Stimulated activated naive CD8-positive, alpha-beta T cell treated with anti-CD3 and anti-CD28 coated beads, Interleukin-15, Interleukin-2, amounts not matched to agents 100 ng/mL and 50 ng/mL, for 24 hours (primary cell): Measurements from ENCODE around the gene LVRN.

Source experiments
- H3K27ac Mint-ChIP-seq: one replicate; pipeline ENCODE4 v1.8.0; 2021; ENCODE audit warnings: mild to moderate bottlenecking, mixed read lengths
- H3K27me3 Mint-ChIP-seq: one replicate; pipeline ENCODE4 v1.8.0; 2021; ENCODE audit warnings: mixed read lengths
- H3K36me3 Mint-ChIP-seq: one replicate; pipeline ENCODE4 v1.8.0; 2021; ENCODE audit warnings: low read depth, mixed read lengths
- H3K4me1 Mint-ChIP-seq: one replicate; pipeline ENCODE4 v1.8.0; 2021; ENCODE audit warnings: low read depth, mixed read lengths
- H3K4me3 Mint-ChIP-seq: one replicate; pipeline ENCODE4 v1.8.0; 2021; ENCODE audit warnings: mild to moderate bottlenecking, mixed read lengths
- H3K9me3 Mint-ChIP-seq: one replicate; pipeline ENCODE4 v1.8.0; 2021; ENCODE audit warnings: mixed read lengths

The LVRN gene

DNA sequence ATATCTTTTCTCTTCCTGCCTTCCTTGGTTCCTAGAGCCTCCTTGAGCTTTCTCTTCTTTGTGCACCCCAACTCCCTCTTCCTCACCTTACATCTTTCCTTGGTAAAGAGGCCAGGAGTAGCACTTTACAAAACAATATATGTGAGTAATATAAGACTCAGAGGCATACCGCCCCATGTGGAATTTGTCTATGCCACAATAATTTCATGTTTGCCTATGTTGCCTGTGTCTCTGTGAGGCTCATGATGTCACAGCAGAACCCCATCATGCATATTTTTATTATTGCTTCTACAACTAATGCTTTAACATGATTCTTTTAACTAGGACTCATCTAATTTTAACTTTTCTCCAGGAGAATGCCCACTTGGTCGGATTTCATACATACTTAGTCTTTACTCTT, 15.0 kb upstream of the LVRN start:
- H3K27ac Mint-ChIP-seq: no peak overlapping the region
- H3K36me3 Mint-ChIP-seq: no peaks in the 10 kb centered on the region
- H3K4me1 Mint-ChIP-seq: no peaks in the 10 kb centered on the region
- peaks cover 9% of the 10 kb centered on the region for H3K27me3 Mint-ChIP-seq
- H3K4me3 Mint-ChIP-seq: no peak overlapping the region
- H3K9me3 Mint-ChIP-seq: no peaks in the 10 kb centered on the region

DNA sequence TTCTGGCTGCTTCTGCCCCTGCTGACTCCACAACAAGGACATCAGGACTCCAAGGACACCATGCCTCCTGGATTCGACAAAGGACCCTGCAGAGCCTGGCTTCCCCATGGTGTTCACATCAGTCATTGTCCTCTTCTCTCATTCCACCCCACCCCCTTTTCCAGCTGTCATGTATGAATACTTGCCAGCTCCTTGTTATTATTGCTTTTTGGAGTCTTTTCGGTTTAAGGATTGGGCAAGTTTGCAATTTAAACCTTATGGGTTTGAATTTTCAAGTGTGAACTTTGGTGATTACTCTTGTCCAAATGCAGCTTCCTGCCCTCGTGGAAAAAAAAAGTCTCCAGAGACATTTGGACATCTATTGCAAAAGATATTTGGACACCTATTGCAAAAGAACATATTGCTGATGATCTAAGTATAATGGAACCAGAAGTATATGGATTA, 14.2 kb upstream of the LVRN start:
- Mint-ChIP-seq H3K4me3 (no peak overlapping the region), H3K9me3 (no peaks in the 10 kb centered on the region), H3K27ac (no peak overlapping the region)

DNA sequence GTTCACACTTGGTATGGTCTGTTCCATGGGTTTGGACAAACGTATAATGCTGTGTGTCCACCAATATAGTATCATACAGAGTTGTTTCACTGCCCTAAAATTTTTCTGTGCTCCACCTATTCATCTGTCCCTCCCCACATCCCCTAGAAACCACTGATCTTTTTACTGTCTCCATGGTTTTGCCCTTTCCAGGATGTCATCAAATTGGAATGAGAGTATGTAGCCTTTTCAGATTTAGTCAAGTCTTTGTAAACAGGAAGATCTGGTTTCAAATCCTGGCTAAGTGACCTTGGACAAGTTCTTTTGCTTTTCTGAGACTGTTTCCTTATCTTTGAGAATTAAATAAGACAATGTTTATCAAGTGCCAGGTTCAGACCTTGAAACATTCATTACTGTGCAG, 13.2 kb upstream of the LVRN start:
- no peak overlapping the region for H3K4me3 Mint-ChIP-seq
- peaks cover 25% of the 10 kb centered on the region for H3K27me3 Mint-ChIP-seq
- H3K4me1 Mint-ChIP-seq: no peaks in the 10 kb centered on the region
- no peak overlapping the region for H3K27ac Mint-ChIP-seq
- no peaks in the 10 kb centered on the region for H3K9me3 Mint-ChIP-seq
- no peaks in the 10 kb centered on the region for H3K36me3 Mint-ChIP-seq

More for the DNA sequence above, 14.2 kb upstream of the LVRN start:
- Mint-ChIP-seq H3K4me1 (no peaks in the 10 kb centered on the region), H3K36me3 (no peaks in the 10 kb centered on the region), H3K27me3 (peaks cover 17% of the 10 kb centered on the region)

DNA sequence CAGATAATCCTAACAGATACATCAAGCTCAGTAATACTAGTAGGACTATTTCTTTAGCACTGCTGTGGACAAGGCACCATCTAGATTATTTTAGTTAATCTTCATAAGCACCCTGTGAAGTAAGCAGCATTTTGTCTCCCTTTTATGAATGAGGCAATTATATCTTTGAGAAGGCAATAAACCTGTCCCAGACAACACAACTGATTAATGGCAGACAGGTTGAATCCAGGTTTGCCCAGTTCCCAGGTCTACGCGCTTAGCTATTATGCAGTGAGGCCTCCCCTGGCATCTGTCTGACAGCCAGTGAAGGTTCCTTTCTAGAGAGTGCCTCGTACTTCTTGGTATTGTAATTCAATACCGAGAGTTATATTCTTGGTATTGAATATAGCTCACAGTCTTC, 9.7 kb upstream of the LVRN start:
- no peaks in the 10 kb centered on the region for H3K36me3 Mint-ChIP-seq
- no peak overlapping the region for H3K4me3 Mint-ChIP-seq
- no peak overlapping the region for H3K27ac Mint-ChIP-seq
- no peaks in the 10 kb centered on the region for H3K4me1 Mint-ChIP-seq
- peaks cover 29% of the 10 kb centered on the region for H3K27me3 Mint-ChIP-seq
- no peaks in the 10 kb centered on the region for H3K9me3 Mint-ChIP-seq

DNA sequence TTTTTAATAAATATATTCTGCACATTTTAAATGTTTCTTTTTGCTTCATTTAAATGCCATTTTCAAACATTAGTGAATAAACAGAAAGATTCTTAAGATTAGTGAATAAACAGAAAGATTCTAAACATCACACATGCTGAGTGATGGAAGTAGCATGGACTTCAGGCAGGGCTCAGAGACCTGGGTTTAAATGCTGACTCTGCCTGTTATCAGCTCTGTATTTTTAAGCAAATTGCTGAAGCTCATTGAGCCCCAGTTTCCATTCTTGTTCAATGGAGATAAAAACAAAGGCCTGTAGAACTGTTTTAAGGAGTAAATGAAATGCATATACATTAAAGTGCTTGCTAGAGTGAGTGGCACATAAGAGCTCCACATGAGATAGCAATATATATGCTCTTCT, 8.1 kb upstream of the LVRN start:
- H3K27ac Mint-ChIP-seq: no peak overlapping the region
- H3K4me3 Mint-ChIP-seq: no peak overlapping the region
- no peaks in the 10 kb centered on the region for H3K9me3 Mint-ChIP-seq
- H3K4me1 Mint-ChIP-seq: no peaks in the 10 kb centered on the region
- H3K36me3 Mint-ChIP-seq: no peaks in the 10 kb centered on the region
- peaks cover 41% of the 10 kb centered on the region for H3K27me3 Mint-ChIP-seq

DNA sequence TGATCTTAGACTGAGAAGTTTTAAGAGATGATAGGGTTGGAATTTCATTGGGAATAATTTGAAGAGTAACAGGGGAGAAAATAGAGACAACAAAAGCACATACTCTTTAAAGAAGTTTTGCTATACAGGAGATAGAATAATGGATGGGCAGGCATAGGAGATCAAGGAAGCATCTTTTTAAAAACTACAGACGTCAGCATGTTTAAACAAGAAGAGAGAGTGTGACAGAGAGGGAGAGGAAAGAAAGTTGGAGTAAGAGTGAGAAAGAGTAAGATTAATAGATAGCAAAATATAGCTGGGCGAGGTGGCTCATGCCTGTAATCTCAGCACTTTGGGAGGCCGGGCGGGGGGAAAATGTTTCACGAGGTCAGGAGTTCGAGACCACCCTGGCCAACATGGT, 5.3 kb upstream of the LVRN start:
- Mint-ChIP-seq H3K4me1 (peaks cover 7% of the 10 kb centered on the region), H3K27ac (no peak overlapping the region), H3K36me3 (no peaks in the 10 kb centered on the region), H3K27me3 (peaks cover 59% of the 10 kb centered on the region), H3K4me3 (no peak overlapping the region), H3K9me3 (no peaks in the 10 kb centered on the region)

DNA sequence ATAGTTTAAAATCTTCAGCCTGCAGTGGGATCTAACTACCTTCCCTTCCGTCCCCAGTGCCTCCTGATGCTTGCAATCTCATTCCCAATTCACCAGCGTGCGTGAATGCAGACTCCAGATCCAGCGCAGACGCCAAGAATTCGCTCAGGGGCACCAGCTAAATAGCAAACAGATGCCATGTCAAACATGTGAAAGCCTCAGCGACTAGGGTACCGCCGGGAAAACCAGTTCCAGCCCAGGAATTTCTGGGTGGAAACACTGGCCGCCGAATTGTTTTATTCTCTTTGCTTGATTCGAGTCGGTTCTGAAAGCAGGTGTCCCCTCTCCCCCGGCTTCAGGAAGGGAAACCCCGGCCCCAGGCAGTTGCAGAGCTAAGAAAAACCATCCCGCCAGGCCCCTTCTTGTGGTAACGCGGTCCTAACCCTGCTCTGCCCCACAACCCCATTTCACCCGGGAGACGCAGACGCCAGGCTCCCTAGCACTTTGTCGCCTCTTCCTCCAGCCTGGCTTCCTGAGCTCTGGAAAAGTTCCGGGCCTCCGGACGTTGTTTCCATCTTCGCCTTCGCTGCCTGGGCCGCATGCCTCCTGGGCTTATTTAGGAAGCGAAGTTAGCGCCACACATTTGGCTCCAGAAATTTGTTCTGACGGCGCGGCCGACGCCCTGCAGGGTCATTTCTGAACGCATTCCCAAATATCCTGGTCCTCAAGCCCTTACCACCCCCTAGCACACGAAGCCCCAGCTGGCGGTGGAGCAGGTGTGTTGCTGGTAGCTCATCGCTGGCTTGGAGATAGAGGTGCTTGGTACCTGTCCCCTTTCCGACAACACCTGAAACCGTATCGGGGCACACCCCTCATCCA, 665 bp upstream of the LVRN start:
- Mint-ChIP-seq H3K9me3 (no peaks in the 10 kb centered on the region), H3K36me3 (no peaks in the 10 kb centered on the region), H3K4me1 (peaks cover 9% of the 10 kb centered on the region), H3K27ac (no peak overlapping the region), H3K27me3 (peaks cover 74% of the 10 kb centered on the region), H3K4me3 (no peak overlapping the region)

DNA sequence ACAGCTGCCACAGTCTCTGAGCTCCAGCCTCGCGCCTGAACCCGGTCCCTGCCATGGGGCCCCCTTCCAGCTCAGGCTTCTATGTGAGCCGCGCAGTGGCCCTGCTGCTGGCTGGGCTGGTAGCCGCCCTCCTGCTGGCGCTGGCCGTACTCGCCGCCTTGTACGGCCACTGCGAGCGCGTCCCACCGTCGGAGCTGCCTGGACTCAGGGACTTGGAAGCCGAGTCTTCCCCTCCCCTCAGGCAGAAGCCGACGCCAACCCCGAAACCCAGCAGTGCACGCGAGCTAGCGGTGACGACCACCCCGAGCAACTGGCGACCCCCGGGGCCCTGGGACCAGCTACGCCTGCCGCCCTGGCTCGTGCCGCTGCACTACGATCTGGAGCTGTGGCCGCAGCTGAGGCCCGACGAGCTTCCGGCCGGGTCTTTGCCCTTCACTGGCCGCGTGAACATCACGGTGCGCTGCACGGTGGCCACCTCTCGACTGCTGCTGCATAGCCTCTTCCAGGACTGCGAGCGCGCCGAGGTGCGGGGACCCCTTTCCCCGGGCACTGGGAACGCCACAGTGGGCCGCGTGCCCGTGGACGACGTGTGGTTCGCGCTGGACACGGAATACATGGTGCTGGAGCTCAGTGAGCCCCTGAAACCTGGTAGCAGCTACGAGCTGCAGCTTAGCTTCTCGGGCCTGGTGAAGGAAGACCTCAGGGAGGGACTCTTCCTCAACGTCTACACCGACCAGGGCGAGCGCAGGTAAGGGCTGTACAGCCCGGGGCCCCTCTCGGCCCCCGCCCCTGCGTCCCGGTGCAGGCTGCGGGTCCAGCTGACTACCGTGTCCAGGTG, 509 bp downstream of the LVRN start:
- H3K27ac Mint-ChIP-seq: no peak overlapping the region
- peaks cover 9% of the 10 kb centered on the region for H3K4me1 Mint-ChIP-seq
- H3K9me3 Mint-ChIP-seq: no peaks in the 10 kb centered on the region
- H3K36me3 Mint-ChIP-seq: no peaks in the 10 kb centered on the region
- no peak overlapping the region for H3K4me3 Mint-ChIP-seq
- peaks cover 82% of the 10 kb centered on the region for H3K27me3 Mint-ChIP-seq

DNA sequence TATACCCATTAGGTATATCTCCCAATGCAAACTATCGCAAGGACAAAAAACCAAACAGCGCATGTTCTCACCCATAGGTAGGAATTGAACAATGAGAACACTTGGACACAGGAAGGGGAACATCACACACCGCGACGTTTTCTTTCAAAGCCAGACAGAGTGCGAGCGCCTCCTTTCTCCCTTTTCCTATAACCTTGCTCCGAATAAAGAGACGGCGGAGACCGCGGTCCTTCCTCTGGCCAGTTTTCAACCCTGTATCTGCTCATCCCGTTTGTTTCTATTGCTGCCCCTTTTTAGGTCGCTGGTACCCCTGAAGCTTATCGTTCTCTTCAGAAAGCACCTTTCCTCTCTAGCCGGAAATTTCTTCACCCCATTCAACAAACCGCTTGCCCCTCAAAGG, 1.3 kb downstream of the LVRN start:
- H3K27ac Mint-ChIP-seq: no peak overlapping the region
- H3K4me1 Mint-ChIP-seq: peaks cover 9% of the 10 kb centered on the region
- H3K36me3 Mint-ChIP-seq: no peaks in the 10 kb centered on the region
- H3K4me3 Mint-ChIP-seq: no peak overlapping the region
- H3K9me3 Mint-ChIP-seq: no peaks in the 10 kb centered on the region
- peaks cover 79% of the 10 kb centered on the region for H3K27me3 Mint-ChIP-seq

DNA sequence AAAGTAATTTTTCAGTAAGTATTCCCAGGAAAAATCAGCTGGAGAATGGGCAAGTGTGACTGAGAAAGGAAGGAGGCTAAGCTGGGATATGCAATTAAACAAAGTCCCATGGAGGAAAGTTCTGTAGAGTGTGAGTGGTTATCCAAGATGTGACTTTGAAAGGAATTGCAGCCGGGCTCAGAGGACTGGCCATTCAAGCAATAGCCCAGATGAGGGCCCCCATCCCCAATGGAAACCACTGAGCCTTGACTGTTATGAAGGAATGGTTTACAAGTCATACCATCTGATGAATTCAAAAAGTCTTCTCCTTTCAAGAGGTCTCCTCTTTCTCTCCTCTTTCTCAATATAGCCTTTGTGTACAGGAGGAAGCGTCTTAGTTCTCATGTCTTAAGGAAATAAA, 6.5 kb downstream of the LVRN start:
- Mint-ChIP-seq H3K4me1 (no peaks in the 10 kb centered on the region), H3K9me3 (no peaks in the 10 kb centered on the region), H3K4me3 (no peak overlapping the region), H3K27ac (no peak overlapping the region), H3K27me3 (peaks cover 68% of the 10 kb centered on the region), H3K36me3 (no peaks in the 10 kb centered on the region)

DNA sequence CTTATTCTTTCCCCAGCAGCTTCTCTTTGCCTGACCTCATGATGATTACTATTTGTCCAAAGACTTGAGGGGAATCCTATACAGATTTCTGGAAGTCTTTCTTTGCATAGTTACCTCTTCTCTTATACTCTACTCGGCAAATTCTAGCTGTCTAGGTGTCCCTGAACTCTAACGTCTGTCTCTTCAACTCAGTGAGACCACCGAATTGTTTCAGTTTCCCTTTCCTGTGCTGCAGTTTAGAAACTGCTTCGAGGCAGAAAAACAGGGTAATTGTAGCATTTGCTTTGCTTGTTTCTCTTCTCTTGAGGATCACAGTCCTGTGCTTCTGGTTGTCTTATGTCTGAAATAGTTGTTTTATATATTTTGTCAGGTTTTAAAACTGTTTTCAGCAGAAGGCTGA, 14.8 kb downstream of the LVRN start:
- Mint-ChIP-seq H3K27ac (no peak overlapping the region), H3K4me3 (no peak overlapping the region), H3K27me3 (peaks cover 49% of the 10 kb centered on the region), H3K9me3 (no peaks in the 10 kb centered on the region), H3K36me3 (no peaks in the 10 kb centered on the region), H3K4me1 (peaks cover 3% of the 10 kb centered on the region)

DNA sequence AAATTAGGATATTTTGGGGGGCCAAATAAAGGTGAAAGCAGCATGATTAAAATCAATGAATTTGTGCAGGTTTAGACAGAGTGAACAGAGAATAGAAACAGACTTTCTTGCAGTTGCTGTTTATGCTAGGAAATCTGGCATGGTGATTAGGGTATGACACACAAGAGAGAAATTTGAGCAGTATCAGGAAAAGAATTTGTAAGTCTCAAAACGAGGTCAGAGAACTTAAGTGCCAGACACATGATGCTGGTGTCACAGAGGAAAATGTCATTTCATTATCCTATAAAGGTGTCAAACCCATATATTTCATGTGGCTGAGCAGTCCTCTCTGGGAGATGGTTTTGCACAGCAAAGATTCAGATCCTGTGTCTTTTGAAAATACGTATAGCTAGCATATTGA, 15.7 kb downstream of the LVRN start:
- Mint-ChIP-seq H3K4me3 (no peak overlapping the region), H3K36me3 (no peaks in the 10 kb centered on the region), H3K27me3 (peaks cover 49% of the 10 kb centered on the region), H3K4me1 (peaks cover 3% of the 10 kb centered on the region), H3K9me3 (no peaks in the 10 kb centered on the region), H3K27ac (no peak overlapping the region)

DNA sequence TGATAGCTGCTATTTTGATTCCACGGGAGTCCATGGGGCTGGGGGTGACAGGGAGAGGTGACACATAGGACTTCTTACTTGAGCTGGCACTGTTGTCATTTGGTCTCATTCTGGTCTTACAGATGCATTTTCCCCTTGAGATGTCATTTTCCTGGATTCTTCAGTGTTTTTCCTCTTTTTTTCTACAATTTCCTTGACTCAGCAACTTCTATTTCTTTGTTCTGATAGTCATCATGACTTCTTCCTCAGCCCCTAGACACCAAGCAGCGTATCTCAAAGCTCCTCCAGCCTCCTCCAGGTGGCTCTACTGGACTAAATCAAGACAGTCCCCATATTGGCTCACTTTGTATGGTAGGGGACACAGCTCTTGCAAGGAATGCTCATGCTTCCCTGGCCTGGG, 16.5 kb downstream of the LVRN start:
- Mint-ChIP-seq H3K4me1 (peaks cover 3% of the 10 kb centered on the region), H3K36me3 (no peaks in the 10 kb centered on the region), H3K27ac (no peak overlapping the region), H3K27me3 (peaks cover 49% of the 10 kb centered on the region), H3K9me3 (no peaks in the 10 kb centered on the region), H3K4me3 (no peak overlapping the region)

DNA sequence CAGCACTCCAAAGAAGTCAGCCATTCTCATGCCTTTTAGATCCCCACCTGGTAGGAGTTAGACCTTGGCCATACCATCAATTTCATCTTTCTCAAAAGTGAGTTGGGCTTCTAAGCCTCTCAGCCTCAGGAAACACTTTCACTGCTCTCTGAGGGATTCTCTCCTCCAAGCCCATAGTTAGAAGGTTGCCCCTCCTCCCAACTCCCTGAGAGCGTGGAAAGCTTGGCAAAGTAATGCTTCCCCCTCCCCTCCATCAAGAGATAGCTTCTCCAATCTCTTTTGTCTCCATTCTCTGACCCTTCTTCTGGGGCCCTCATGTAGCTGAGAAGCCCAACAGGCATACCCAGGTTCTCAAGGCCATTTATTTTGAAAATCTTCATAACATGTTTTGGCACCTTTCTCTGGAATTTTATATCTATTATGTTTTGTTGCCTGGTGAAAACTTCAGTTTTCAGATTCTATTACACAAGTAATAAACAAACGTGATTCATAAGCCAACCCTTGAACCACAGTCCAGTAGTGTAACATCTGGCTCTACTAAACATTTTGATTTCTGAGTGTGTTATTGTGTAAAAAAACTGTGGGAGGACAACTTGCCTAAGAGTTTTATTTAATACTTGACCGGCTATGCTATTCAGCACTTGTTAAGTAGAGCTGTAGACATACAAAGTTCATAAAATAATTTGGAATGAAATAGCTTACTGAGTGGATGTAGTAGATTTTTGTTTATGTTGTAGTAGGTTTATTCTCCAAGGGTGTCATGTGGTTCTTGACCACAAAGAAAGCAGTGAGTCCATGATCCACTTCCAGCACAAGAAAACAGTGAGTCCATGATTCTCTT, 17.1 kb downstream of the LVRN start:
- H3K4me1 Mint-ChIP-seq: peaks cover 3% of the 10 kb centered on the region
- H3K4me3 Mint-ChIP-seq: no peak overlapping the region
- H3K27ac Mint-ChIP-seq: no peak overlapping the region
- no peaks in the 10 kb centered on the region for H3K9me3 Mint-ChIP-seq
- peaks cover 48% of the 10 kb centered on the region for H3K27me3 Mint-ChIP-seq
- no peaks in the 10 kb centered on the region for H3K36me3 Mint-ChIP-seq

DNA sequence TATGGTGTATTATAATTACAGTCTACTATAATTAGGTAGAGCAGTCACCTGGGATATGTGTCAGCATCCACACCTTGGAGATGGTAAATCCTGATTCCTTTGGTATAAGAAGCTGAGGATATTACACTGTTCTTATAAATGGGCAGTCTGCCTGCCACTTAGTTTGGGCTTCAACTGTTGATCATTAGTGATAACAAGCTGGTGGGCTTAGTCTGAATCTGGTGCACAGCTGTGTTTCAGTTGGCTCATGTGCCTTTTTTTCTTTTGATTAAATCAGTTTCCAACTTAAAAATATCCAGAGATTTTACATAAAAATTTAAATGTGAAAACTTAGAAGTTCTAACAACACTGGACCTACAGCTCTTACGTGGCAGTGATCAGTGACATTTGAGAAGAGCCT, 21.2 kb downstream of the LVRN start:
- Mint-ChIP-seq H3K27ac (no peak overlapping the region), H3K27me3 (peaks cover 13% of the 10 kb centered on the region), H3K36me3 (no peaks in the 10 kb centered on the region), H3K4me1 (no peaks in the 10 kb centered on the region), H3K9me3 (no peaks in the 10 kb centered on the region), H3K4me3 (no peak overlapping the region)
